ENCODE measurements around the gene IL22. TPM values are rescaled to one million over a fixed set of nuclear protein-coding genes. Genes with fewer than 3 reads are reported as not detected.
A peak's percentile ranks its signal among the peaks of the same experiment; 100 is the strongest.

Gene IL22
- total RNA-seq, 1 experiment from 2014 or later = not detected

DNA sequence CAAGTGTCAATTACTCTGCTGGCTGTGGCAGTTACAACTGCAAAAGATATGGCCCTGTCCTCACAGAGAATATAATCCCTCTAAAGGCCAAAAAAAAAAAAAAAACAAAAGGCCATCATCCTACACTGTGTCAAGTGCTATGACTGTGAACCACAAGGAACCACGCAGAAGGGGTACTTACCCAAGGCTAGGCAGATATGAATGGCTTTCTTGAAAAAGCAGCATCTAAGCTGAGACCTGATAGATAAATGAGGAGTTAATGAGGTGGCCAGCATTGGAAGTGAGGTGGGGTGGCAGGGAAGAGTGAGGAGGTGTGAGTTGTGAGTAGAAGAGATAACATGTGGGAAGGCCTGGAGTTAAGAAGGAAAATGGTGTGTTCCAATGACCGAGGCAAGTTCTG, 16.4 kb upstream of the IL22 start:
- DNase-seq (ENCODE audit: low read depth, low spot score) = no peak
- in situ Hi-C loops (cut with HindIII; ENCODE audit: low pct_unique_long_range_greater_than_20kb, low sequenced_read_pairs) = no loop called here

DNA sequence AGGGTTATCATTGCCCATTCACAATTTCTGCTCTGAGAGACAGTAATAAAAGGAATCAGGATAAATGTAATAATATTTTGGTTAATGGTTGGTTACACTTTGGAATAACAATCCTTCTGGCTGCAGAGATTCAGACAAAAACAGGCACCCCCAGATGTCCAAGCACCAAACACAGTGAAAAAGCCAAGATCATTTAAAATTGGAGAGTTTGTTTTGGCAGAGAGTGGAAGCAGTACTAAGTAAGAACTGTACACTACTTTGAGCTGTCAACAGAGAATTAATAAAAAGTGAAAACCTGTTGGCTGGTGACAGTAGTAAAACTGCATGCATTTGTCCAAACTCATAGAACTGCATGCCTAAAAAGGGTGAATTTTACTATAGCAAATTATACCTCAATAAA, 15.6 kb upstream of the IL22 start:
- no peak for DNase-seq (ENCODE audit: low read depth, low spot score)
- in situ Hi-C loops (cut with HindIII; ENCODE audit: low pct_unique_long_range_greater_than_20kb, low sequenced_read_pairs) = no loop called here

DNA sequence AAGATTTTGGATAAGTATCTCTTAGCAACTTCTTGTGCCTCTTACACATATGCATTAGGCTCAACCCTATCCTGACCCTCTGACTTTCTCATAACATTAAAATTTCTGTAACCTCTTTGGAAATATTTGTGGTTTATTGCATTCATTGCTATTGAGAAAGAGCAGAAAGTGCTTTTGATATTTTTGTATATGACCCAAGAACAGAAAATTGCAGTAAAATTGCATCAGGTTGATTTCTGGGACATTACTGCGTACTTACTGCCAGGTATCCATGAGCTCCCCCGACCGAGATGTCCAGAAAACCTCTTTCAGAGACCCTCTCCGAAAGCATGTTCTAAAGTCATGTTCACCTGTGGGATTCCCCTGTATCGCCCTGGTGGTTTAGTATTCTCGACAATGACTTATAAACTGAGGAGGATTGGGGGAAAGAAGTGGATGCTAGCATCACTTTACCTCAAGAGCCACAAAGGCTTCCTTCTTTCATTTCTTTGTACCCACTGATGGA, 14.5 kb upstream of the IL22 start:
- DNase-seq (ENCODE audit: low read depth, low spot score) = no peak
- in situ Hi-C loops (cut with HindIII; ENCODE audit: low pct_unique_long_range_greater_than_20kb, low sequenced_read_pairs) = no loop called here

DNA sequence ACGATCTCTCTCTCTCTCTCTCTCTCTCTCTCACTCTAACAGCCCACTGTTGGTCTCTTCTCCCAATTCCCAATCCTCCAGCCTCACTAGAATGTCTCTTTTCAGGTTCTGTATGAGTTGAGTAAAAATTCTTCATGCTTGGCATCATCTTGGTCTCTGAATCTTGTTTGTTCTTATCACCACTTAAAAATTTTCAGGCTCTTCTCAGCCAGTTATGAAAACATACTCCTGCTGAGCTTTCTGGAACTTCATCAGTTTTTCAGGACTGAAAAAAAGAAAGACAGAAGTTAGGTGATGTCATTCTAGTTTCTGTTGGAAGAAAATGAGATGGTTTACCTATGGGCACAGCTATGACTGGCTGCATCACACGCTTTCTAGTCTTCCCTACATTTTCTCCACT, 11.5 kb upstream of the IL22 start:
- no peak for DNase-seq (ENCODE audit: low read depth, low spot score)
- in situ Hi-C loops (cut with HindIII; ENCODE audit: low pct_unique_long_range_greater_than_20kb, low sequenced_read_pairs) = no loop called here

DNA sequence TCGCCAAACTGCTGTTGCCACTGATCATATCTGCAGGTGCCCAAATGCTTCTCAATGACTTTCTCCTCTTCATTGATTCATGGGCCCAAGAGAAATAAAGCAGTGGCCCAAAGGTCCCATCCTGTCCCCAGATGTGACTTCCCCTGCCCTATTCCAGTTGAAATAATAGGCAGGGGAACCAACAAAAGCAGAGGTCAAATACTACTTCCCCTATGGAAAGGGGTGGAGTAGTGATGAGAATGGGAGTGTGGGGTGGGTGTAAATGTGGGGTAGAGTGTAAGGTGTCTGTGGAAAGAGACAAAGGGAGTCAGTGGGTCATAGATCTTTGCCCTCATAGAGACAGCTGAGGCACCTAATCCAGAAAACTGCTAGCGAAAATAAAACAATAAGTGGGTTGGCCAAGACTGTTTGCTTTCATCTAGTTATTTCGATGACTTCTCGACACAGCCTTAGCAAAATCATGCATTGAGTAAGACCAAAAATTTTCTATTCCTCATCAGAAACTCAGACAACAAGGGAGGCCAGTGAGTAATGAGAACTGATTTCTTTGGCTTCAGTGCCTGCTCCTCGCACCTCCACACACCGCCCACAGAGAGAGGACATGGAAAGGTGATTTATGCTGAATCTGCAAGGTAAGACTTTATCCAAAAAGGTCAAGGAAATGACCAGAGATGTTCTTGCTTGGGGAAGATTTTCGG, 10.9 kb upstream of the IL22 start:
- DNase-seq (ENCODE audit: low read depth, low spot score) = no peak
- in situ Hi-C loops (cut with HindIII; ENCODE audit: low pct_unique_long_range_greater_than_20kb, low sequenced_read_pairs) = no loop called here

DNA sequence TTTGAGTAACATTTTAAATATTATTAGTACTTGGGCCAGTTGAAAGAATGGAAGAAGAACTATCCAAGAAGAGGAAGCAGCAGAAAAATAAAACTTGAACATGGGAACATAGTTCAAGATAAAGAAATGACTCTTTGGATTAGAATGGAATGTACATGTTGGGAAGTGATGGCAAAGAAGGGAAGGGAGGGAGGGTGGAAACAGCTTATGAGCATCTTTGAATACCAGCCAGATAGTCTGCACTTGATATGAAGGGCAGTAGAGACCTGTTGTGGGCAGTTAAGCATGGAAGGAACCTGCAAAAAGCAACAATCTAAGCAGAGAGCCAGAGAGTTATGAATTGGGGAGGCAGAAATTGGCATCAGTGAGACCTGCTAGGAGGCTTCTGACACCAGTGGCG, 10.0 kb upstream of the IL22 start:
- in situ Hi-C loops (cut with HindIII; ENCODE audit: low pct_unique_long_range_greater_than_20kb, low sequenced_read_pairs) = no loop called here
- DNase-seq (ENCODE audit: low read depth, low spot score) = no peak

DNA sequence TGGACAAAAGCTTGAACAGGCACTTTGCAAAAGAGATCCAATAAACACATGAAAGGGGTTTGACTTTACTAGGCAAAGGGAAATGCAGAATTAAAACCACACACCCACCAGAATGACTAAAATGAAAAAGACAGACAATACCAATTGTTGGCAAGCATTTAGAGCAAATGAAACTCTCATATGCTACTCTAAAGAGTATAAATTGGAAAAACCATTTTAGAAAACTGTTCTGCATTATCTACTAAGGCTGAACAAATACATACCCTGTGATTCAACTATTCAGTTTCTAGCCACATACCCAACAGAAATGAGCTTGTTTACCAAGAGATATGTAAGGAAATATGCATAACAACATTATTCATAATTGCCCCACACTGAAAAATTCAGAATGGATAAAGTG, 8.5 kb upstream of the IL22 start:
- no peak for DNase-seq (ENCODE audit: low read depth, low spot score)
- in situ Hi-C loops (cut with HindIII; ENCODE audit: low pct_unique_long_range_greater_than_20kb, low sequenced_read_pairs) = no loop called here

DNA sequence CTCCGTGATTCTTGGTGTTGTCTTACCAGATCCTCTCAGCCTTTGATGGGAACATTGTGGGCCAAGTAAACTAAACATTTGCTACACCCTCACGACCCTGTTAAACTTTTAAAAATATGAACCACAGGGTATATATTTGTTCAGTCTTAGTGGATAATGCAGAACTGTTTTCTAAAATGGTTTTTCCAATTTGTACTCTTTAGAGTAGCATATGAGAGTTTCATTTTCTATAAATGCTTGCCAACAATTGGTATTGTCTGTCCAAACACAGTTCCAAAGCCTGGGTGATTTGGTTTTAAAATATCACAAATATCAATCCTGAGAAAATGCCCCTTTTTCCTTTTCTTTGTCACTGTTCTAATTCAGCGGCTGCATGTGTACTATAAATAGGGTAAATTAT, 6.7 kb upstream of the IL22 start:
- in situ Hi-C loops (cut with HindIII; ENCODE audit: low pct_unique_long_range_greater_than_20kb, low sequenced_read_pairs) = no loop called here
- no peak for DNase-seq (ENCODE audit: low read depth, low spot score)

DNA sequence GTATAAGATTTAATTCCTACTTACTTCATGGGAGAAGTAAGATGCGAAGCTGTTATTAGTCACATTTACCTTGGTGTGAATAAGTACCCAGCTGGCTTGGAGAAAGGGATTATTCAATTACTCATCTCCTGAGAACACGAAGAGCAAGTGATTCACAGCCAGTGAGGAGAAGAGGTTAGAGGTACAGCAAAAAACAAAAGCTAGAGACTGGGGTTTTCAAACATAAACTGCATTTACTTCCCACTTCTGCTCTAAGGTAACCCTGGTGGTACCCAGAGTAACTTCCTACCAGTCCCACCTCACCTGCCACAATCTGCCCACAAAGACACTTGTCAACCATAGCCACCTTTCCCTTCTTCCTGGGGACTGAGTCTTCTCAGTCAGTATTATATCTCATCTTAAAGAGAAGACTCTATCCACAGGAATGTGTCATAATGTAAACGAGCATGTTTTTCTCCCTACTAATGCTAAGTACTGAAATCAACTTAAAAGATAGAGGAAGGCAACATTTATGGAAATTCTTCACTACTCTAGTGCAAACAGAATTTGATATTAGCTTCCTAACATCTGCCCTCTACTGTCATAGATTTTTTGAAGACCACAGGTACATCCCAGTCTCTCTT, 6.0 kb upstream of the IL22 start:
- DNase-seq (ENCODE audit: low read depth, low spot score) = no peak
- in situ Hi-C loops (cut with HindIII; ENCODE audit: low pct_unique_long_range_greater_than_20kb, low sequenced_read_pairs) = no loop called here

DNA sequence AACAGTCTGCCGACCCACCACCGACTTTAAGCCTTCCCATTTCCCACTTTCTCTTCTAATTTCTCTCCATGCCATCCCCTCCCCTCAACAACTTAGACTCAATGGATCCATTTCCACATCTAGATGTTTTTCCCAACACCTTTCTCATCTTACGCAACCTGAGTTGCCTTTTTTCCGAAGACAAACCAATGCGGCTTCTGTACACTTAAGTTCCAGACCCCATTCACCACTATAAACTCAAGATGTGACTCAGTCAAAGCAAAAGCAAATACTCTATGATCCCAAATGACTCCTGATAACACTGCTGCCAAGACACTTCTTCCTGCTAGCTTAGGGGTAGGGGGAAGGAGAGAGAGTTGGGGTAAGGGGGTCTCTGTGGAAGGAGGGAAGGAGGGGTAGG, 1.3 kb downstream of the IL22 start:
- in situ Hi-C loops (cut with HindIII; ENCODE audit: low pct_unique_long_range_greater_than_20kb, low sequenced_read_pairs) = no loop called here
- no peak for DNase-seq (ENCODE audit: low read depth, low spot score)

DNA sequence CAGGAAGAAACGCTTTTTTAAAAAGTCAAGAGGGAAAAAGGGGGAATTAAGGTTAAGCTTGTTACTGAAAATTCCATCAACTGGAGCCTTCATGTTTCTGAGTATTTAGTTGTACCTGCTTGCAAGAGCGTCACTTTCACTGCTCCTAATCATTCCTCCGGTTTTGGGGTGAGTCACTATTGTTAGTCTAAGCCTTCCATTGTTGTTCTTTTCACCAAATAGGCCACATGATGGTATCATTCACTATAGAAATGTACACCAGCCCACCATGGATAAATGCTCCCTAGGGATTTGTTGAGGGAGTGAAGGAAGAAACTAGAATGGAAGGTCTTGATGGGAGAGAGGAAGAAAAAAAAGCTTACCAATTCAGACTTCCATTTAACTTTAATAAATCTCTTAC, 3.0 kb downstream of the IL22 start:
- in situ Hi-C loops (cut with HindIII; ENCODE audit: low pct_unique_long_range_greater_than_20kb, low sequenced_read_pairs) = no loop called here
- peak; percentile 20 for DNase-seq (ENCODE audit: low read depth, low spot score)

DNA sequence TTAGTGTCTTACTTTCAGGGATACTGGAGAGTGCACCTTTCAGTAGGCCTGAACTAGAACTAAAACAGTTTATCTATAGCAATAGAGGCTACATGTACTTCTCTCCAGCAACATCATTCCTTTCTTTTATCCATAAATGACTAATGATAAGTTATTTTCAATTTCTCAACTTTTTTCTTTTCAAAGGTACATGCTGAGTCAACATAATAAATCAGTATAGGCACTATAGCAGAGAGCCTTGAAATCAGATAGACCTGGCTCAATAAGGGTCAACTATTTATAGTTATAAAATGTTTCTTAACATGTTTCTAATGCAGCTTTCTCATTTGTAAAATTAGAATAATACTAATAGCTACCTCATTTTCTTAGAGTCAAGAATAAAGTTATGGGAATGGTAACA, 5.6 kb downstream of the IL22 start:
- in situ Hi-C loops (cut with HindIII; ENCODE audit: low pct_unique_long_range_greater_than_20kb, low sequenced_read_pairs) = no loop called here
- DNase-seq (ENCODE audit: low read depth, low spot score) = no peak

DNA sequence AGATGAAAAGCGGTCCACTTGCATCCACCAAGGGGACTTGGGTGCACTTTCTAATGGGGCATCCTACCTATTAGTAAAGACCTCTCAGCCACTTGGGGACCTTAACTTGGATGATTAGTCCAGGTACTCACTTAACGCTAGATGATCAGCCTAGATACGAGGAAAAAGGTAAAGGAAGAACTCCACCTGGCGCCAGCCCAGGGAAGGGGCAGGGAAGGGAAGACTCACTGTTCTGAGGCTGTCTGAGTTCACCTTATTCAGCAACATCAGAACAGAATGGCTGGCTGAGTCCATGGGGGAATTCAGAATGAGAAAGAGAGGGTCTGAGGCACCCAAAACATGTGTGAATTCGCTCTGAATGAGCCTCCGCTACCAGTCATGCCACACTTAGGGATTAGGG, 7.1 kb downstream of the IL22 start:
- in situ Hi-C loops (cut with HindIII; ENCODE audit: low pct_unique_long_range_greater_than_20kb, low sequenced_read_pairs) = no loop called here
- DNase-seq (ENCODE audit: low read depth, low spot score) = no peak

DNA sequence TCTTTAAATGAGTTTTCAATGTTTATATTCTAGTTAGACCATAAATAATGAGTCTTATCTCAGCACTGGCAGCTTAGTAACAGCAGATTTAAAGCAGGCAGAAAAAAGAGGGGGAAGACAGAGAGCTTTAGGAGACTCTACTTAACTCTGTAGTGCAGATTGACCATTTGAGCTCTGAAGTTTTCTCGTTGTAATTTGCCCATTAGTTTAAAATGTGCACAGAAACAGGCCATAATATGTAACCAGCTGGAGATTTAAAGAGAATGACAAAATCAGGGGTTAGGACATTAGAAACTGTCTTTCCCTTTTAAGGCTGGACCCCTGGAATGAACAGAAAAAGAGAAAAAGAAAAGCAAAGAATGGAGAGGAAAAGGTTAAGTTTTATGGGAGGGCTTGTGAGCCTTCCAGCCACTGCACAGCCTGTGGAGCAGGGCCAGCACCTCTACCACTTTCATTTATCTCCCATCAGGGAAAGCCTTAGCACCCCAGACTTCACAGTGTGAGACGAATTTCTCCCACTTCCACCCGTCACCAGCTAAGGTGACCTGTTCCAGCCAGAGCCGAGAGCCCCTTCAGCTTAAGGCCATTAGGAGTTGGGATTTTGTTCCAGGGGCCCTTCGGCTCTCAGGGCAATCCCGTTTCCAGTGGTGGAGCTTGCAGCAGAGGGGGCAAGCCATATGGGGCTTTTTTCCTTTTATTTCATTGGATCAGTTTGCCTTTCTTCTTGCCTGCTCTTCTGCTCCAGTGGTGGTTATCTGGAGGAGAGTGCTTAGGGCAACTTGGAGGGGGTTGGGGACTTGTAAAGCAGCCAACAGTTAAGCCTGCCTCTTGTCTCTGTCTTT, 8.0 kb downstream of the IL22 start:
- no peak for DNase-seq (ENCODE audit: low read depth, low spot score)
- in situ Hi-C loops (cut with HindIII; ENCODE audit: low pct_unique_long_range_greater_than_20kb, low sequenced_read_pairs) = no loop called here

DNA sequence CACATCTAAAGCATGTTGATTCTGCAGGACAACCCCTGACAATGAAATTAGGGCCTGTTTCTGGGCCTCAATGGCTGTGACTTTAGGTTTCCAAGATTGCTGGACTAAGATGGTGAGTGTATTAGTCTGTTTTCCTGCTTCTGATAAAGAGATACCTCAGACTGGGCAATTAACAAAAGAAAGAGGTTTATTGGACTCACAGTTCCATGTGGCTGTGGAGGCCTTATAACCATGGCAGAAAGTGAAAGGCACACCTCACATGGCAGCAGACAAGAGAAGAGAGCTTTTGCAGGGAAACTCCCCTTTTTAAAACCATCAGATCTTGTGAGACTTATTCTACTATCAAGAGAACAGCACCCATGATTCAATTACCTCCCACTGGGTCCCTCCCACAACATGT, 10.6 kb downstream of the IL22 start:
- no peak for DNase-seq (ENCODE audit: low read depth, low spot score)
- in situ Hi-C loops (cut with HindIII; ENCODE audit: low pct_unique_long_range_greater_than_20kb, low sequenced_read_pairs) = no loop called here

DNA sequence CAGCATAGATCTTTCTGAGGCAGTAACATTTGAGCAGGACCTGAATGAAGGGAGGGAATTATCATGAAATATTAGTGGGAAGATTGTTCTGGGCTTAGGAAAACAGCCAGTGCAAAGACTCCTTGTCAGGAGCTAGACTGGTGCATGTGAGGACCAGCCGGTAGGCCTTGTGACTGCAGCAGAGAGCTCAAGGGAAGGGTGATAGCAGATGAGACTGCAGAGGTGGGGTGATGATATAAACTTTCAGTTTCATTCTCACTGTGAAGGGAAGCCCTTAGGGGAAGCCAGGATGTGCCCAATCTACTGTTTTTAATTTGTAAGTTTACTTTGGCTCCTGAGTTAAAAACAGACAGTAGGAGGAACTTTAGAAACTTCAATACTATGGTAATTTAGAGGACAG, 12.4 kb downstream of the IL22 start:
- in situ Hi-C loops (cut with HindIII; ENCODE audit: low pct_unique_long_range_greater_than_20kb, low sequenced_read_pairs) = no loop called here
- peak; percentile 69 for DNase-seq (ENCODE audit: low read depth, low spot score)

DNA sequence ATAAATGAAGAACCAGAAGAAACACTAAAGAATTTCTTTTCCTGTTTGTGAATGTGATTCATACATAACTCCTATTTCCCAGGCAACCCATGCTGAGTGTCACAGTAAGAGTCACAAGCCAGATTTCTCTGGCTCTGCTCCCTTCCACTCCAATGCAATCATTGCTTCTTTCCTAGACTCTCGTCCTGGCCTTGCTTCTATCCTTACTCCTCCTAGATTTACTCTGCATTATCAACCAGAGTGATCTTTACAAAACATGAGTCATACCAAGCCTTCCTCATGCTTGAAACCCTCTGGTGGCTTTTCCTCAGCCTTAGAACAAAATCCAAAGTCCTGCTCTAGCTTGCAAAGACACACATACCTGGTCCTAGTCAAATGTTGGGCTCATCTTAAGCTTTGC, 13.3 kb downstream of the IL22 start:
- no peak for DNase-seq (ENCODE audit: low read depth, low spot score)
- in situ Hi-C loops (cut with HindIII; ENCODE audit: low pct_unique_long_range_greater_than_20kb, low sequenced_read_pairs) = no loop called here

DNA sequence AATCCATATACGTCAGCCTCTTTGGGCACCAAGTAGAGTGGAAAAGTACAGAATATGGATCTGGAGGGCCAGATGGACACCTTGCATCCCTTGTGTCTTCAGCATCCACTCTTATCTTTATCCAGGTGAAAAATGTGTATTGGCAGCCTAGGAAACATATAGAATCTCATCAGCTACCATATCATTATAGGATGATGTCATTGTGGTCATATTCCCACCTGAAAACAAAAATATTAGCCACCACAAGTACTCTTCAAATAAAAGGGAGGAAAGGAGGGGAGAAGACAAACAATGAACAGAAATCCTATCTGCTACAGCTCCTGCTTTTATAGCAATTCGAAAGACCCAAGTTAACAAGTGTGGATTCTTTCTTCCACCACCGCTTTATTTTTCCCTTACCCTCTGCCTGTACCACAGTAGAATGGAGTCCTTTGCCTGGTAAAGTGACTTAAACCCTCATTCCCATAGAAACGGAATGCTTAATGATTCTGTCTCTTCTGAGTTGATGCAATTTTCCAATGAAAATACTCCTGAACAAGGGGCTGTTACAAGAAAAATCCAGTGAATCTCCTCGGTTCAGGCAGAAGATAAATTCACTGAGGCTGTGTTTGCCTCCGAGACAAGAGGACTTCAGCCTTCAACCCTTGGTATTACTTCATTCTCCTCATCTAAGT, 14.0 kb downstream of the IL22 start:
- in situ Hi-C loops (cut with HindIII; ENCODE audit: low pct_unique_long_range_greater_than_20kb, low sequenced_read_pairs) = no loop called here
- DNase-seq (ENCODE audit: low read depth, low spot score) = no peak

All from SK-MEL-5 (cell line).